DMS79 treated with DMSO at 0.1 percent for 48 hours (cell line): ENCODE data around the gene PCED1A.
A peak's percentile ranks its signal among the peaks of the same experiment; 100 is the strongest.
"Not testable (repeated sequence)": the region's sequence is repeated elsewhere in the genome, so short reads cannot be mapped to it uniquely, and the experiment has no call there.

Experiments
- DNase-seq: peaks from one replicate; lab custom pipeline; 2025; lab: John Stamatoyannopoulos, UW

The PCED1A gene

GRCh38 chr20:2865630-2866029, 25.2 kb upstream of the PCED1A start:
- DNase-seq, result no peak

- DNase-seq, result no peak
Measured at GRCh38 chr20:2865101-2865500, 24.6 kb upstream of the PCED1A start.

GRCh38 chr20:2864626-2865025, 24.2 kb upstream of the PCED1A start:
- DNase-seq, result no peak

- no peak for DNase-seq
Measured at GRCh38 chr20:2859330-2860121, 19.1 kb upstream of the PCED1A start.

GRCh38 chr20:2858591-2858990, 18.1 kb upstream of the PCED1A start:
- no peak for DNase-seq

- no peak for DNase-seq
Measured at GRCh38 chr20:2851086-2851485, 10.6 kb upstream of the PCED1A start.

- no peak for DNase-seq
Measured at GRCh38 chr20:2849529-2849928, 9.1 kb upstream of the PCED1A start.

- no peak for DNase-seq
Measured at GRCh38 chr20:2847802-2848201, 7.3 kb upstream of the PCED1A start.

GRCh38 chr20:2846698-2847097, 6.2 kb upstream of the PCED1A start:
- DNase-seq, result no peak

- DNase-seq, result no peak
Measured at GRCh38 chr20:2845607-2846006, 5.2 kb upstream of the PCED1A start.

GRCh38 chr20:2840967-2841531, 594 bp upstream of the PCED1A start:
- DNase-seq, result peak; percentile 10

GRCh38 chr20:2839732-2840137, 720 bp downstream of the PCED1A start:
- no peak for DNase-seq

GRCh38 chr20:2838847-2839671, 1.4 kb downstream of the PCED1A start:
- DNase-seq, result no peak

GRCh38 chr20:2838170-2838797, 2.2 kb downstream of the PCED1A start:
- DNase-seq, result no peak

GRCh38 chr20:2837221-2837960, 3.1 kb downstream of the PCED1A start:
- no peak for DNase-seq

GRCh38 chr20:2836035-2836434, 4.4 kb downstream of the PCED1A start:
- no peak for DNase-seq

GRCh38 chr20:2835331-2835796, 5.1 kb downstream of the PCED1A start:
- DNase-seq, result no peak

GRCh38 chr20:2834401-2835110, 5.9 kb downstream of the PCED1A start:
- no peak for DNase-seq

- DNase-seq, result no peak
Measured at GRCh38 chr20:2833761-2834160, 6.7 kb downstream of the PCED1A start.

GRCh38 chr20:2831206-2831605, 9.2 kb downstream of the PCED1A start:
- not testable (repeated sequence) for DNase-seq

GRCh38 chr20:2829376-2829775, 11.1 kb downstream of the PCED1A start:
- no peak for DNase-seq
